Measurements from ENCODE around the gene RIT2.

RIT2 gene

GRCh38 chr18:42921226-42921737 is 194.2 kb downstream of the RIT2 start (continued):
- TF ChIP-seq CREB5 (CRISPR knock-in tag; IDR thresholded peaks at IDR 0.05; ENCODE audit: low read depth) (no peak), TOX (CRISPR knock-in tag; IDR thresholded peaks at IDR 0.05; ENCODE audit: borderline replicate concordance) (no peak), TSHZ2 (CRISPR knock-in tag; IDR thresholded peaks at IDR 0.05) (no peak), ZFP30 (CRISPR knock-in tag; IDR thresholded peaks at IDR 0.05) (no peak), ZC3H10 (CRISPR knock-in tag; IDR thresholded peaks at IDR 0.05) (no peak)

GRCh38 chr18:42920621-42921020 is 194.9 kb downstream of the RIT2 start:
- TF ChIP-seq CREB5 (CRISPR knock-in tag; IDR thresholded peaks at IDR 0.05; ENCODE audit: low read depth) (no peak), RARB (CRISPR knock-in tag; IDR thresholded peaks at IDR 0.05) (no peak), POU6F1 (CRISPR knock-in tag; IDR thresholded peaks at IDR 0.05; ENCODE audit: borderline replicate concordance, low read depth) (no peak)
- no peak for ATAC-seq

GRCh38 chr18:42915299-42915698 is 200.2 kb downstream of the RIT2 start:
- ATAC-seq, result no peak

GRCh38 chr18:42914476-42914875 is 201.0 kb downstream of the RIT2 start:
- no peak for ATAC-seq

More at GRCh38 chr18:42915299-42915698, 200.2 kb downstream of the RIT2 start:
- TF ChIP-seq GLIS3 (CRISPR knock-in tag; IDR thresholded peaks at IDR 0.05), result no peak
- TF ChIP-seq OSR1 (CRISPR knock-in tag; IDR thresholded peaks at IDR 0.05), result no peak
- TF ChIP-seq TOX (CRISPR knock-in tag; IDR thresholded peaks at IDR 0.05; ENCODE audit: borderline replicate concordance), result no peak
- TF ChIP-seq ZFP3 (CRISPR knock-in tag; IDR thresholded peaks at IDR 0.05), result no peak
- no peak for TF ChIP-seq POU6F1 (CRISPR knock-in tag; IDR thresholded peaks at IDR 0.05; ENCODE audit: borderline replicate concordance, low read depth)
- TF ChIP-seq ZNF8 (CRISPR knock-in tag; IDR thresholded peaks at IDR 0.05), result no peak

More at GRCh38 chr18:42914476-42914875, 201.0 kb downstream of the RIT2 start:
- TF ChIP-seq ZC3H10 (CRISPR knock-in tag; IDR thresholded peaks at IDR 0.05), result no peak
- no peak for TF ChIP-seq POU6F1 (CRISPR knock-in tag; IDR thresholded peaks at IDR 0.05; ENCODE audit: borderline replicate concordance, low read depth)
- TF ChIP-seq BACH2 (CRISPR knock-in tag; IDR thresholded peaks at IDR 0.05; ENCODE audit: borderline replicate concordance), result no peak
- TF ChIP-seq ESRRG (CRISPR knock-in tag; IDR thresholded peaks at IDR 0.05), result no peak
- no peak for TF ChIP-seq ZNF70 (CRISPR knock-in tag; IDR thresholded peaks at IDR 0.05)
- TF ChIP-seq ARNTL (CRISPR knock-in tag; IDR thresholded peaks at IDR 0.05; ENCODE audit: borderline replicate concordance, low read depth), result no peak
- no peak for TF ChIP-seq CSRNP3 (CRISPR knock-in tag; IDR thresholded peaks at IDR 0.05)
- no peak for TF ChIP-seq SNAI2 (CRISPR knock-in tag; IDR thresholded peaks at IDR 0.05)

Data from SK-N-SH treated with all-trans-retinoic acid at 6 μM for 48 hours (cell line).